ENCODE data around the gene CLTCL1.
A peak's percentile ranks its signal among the peaks of the same experiment; 100 is the strongest.

CLTCL1 gene

DNA sequence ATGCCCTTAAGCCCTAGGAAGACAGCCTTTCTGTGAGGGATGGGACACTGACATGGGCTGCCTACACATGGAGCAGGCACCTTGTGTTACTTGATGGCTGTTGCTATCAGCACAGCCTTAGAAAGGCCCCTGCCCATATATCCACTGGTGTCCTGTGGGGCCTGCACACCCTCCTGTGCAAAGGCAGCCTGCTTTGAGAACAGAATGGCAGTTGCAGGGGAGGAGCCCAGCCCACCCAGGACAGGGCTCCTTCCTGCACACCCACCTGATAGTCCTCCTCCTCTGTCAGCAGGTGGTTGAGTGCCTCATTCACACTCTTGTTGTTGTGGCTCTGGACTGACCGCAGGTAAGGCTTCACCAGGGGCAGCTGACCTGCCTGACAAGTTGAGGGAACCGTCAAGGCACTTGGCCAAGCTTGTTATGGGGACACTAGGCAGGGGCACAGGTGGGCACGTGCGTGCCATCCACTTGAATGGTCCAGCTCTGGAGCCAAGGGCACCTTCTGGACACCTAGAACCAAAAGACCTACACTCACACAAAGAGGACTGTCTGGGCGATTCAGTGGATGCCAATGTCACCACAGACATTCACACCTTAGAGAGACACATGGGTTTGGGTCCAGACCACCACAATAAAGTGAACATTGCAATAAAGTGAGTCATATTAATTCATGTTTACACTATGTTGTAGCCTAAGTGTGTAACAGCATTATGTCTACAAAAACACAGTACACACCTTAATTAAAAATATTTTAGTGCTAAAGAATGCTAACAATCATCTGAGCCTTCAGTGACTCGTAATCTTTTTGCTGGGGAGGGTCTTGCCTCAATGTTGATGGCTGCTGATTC is 103.6 kb downstream of the CLTCL1 start:
- no peaks in the 10 kb centered on the region for H3K4me1 Mint-ChIP-seq (ENCODE audit: low read depth)
- no peaks in the 10 kb centered on the region for H3K9me3 Mint-ChIP-seq (ENCODE audit: low read depth)
- H3K27ac Mint-ChIP-seq, result no peak overlapping the region
- H3K36me3 Mint-ChIP-seq, result no peaks in the 10 kb centered on the region
- H3K27me3 Mint-ChIP-seq, result no peaks in the 10 kb centered on the region
- no peak overlapping the region for H3K4me3 Mint-ChIP-seq

DNA sequence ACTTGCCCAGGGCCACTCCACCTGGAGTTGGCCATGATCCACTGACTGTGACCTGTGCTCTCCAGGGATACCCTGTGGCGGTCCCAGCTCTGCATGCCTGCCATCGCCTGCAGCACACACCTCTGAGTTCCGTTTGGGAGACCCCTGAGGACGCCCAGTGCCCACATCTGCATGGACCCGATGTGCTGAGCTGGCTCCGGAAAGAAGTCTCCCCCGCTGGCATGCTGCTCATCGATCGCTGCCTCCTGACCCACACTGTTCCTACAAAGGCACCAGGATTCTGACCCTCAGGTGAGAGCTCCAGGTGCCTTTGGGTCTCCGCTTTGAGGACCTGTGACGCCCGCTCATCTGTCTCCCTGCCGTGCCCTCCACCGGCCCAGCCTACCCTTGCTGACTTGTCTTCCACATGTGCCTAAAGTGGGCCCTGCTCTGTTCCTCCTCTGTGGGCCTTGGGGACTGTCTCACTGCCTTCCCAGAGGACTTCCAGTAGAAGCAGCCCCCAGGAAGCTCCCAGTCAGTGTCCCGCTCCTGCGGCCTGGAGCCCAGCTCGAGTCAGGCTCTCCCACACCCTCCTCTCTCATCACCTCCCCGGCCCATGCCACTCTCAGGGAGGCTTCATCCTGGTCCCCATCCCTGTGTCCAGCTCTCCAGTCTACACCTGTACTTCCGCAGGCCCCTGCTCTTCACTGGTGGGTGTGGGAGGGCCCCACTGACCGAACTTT is 107.1 kb downstream of the CLTCL1 start:
- no peaks in the 10 kb centered on the region for H3K36me3 Mint-ChIP-seq
- H3K9me3 Mint-ChIP-seq (ENCODE audit: low read depth), result no peaks in the 10 kb centered on the region
- H3K4me1 Mint-ChIP-seq (ENCODE audit: low read depth), result peaks cover 16% of the 10 kb centered on the region
- H3K27ac Mint-ChIP-seq, result no peak overlapping the region
- H3K4me3 Mint-ChIP-seq, result no peak overlapping the region
- no peaks in the 10 kb centered on the region for H3K27me3 Mint-ChIP-seq

DNA sequence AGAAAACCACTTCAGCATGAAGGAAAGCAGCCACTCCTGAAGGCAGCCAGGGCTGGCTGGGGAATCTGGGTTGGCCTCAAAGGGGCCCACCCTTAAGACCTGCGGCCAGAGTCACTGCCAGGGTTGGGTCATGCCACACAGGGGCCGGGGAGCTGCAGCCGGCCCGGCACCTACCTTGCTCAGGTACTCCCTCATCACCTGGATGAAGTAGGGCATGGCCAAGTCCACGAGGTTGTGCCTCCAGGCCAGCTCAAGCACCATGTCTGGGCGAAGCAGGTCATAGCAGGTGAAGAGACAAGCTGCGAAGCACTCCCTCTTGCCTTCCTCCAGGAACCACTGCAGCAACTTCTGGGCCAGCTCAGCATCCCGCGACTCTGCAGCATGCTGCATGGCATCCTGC is 108.3 kb downstream of the CLTCL1 start:
- Mint-ChIP-seq H3K4me3 (no peak overlapping the region), H3K27me3 (no peaks in the 10 kb centered on the region)

DNA sequence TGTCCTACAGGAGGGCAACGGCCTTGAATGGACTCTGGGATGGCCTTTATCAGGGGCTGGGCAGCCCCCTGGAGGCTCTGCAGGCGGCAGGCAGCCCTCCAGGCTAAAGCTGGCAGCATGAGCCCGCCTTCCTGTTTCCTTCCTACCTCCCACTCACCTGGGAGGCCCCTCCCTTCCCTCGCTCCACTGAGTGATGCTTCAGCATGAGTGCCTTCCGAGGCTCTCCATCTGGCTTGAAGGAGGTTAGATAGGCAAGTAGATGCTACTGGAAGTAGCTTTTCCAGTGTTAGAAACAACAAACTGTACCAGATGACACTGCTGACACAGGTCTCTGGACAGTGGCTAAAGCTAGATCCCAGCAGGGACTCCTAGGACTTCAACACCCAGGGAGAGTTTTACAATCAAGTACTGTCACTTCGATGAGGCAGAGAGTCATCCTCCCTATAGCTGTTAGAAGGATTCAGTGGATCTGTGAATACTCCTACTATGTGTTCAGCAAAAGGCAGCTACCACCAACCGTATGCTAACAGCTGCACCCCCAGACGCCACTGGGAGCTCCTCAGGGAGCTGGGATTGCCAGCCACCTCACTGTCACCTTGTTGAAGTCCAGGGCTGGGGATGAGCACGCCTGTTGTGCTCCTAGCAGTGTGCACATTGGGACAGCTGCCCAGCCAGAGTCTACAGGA is 108.9 kb downstream of the CLTCL1 start:
- Mint-ChIP-seq H3K4me3 (no peak overlapping the region), H3K27ac (no peak overlapping the region), H3K27me3 (no peaks in the 10 kb centered on the region), H3K9me3 (ENCODE audit: low read depth) (no peaks in the 10 kb centered on the region), H3K36me3 (no peaks in the 10 kb centered on the region), H3K4me1 (ENCODE audit: low read depth) (peaks cover 18% of the 10 kb centered on the region)

More for the DNA sequence above, 108.3 kb downstream of the CLTCL1 start:
- no peak overlapping the region for H3K27ac Mint-ChIP-seq
- H3K4me1 Mint-ChIP-seq (ENCODE audit: low read depth), result peaks cover 18% of the 10 kb centered on the region
- no peaks in the 10 kb centered on the region for H3K9me3 Mint-ChIP-seq (ENCODE audit: low read depth)
- no peaks in the 10 kb centered on the region for H3K36me3 Mint-ChIP-seq

DNA sequence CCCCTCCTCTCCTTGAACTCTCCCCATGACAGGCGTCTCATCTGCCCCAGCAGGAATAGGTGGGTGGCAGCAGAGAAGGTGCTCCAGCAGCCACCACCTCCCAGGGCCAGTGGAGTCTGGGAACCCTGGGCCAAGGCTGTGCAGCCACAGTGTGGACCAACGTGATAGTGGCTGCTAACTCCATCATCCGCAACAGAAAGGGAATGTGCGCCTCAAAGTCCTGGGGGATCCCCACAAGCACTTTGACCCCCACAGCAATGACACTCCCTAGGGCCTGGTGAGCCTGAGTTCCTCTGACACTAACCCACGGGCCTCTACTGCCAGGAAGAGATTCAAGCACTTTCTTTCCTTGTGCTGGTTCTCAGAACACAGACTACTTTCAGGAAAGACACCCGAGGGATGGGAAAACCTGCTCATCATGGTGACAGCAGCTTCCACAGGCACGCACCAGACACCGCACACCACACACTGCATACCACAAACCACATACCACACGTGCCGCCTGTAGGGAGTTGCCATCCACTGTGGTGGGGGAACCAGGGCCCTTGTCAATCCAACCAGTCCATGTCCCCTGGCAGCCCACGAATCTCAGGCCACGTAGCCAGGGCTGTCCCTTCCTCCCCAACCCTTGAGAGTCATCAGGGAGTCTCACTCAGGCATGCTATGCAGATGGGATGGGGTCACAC is 109.6 kb downstream of the CLTCL1 start:
- H3K27me3 Mint-ChIP-seq, result no peaks in the 10 kb centered on the region
- H3K36me3 Mint-ChIP-seq, result no peaks in the 10 kb centered on the region
- H3K27ac Mint-ChIP-seq, result peak overlapping the region; percentile 16
- H3K4me3 Mint-ChIP-seq, result no peak overlapping the region
- H3K9me3 Mint-ChIP-seq (ENCODE audit: low read depth), result no peaks in the 10 kb centered on the region
- peaks cover 18% of the 10 kb centered on the region for H3K4me1 Mint-ChIP-seq (ENCODE audit: low read depth)

DNA sequence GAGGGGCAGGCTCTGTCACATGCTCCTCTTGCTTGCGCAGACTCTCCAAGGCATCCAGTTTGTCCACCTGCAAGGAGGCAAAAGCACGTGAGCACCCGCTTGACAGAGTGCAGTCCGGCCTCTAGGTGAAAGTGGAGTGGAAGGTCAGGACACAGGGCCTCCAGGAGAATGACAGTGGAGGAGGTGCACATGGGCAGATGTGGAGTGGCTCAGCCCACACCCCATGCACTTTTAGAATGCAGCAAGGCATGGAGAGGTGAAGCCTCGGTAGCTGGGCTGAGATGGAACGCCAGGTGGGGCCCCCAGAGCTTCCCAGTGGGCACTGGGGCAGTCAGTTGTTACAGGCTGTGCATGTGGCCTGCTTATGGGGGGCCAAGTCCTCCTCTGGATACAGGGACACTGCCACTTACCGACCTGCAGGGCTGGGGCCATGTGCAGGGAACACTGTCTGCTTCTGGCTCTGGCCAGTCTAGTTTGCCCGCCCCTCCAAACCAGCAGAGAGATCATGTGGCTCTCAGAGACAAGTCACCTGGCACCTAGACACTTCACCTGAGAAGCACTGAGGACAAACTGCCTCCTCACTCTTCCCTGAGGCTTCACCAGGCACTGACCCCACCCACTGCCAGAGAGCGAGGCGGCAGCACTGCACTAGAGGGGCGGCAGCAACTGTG is 110.6 kb downstream of the CLTCL1 start:
- H3K4me1 Mint-ChIP-seq (ENCODE audit: low read depth), result peaks cover 18% of the 10 kb centered on the region
- H3K9me3 Mint-ChIP-seq (ENCODE audit: low read depth), result no peaks in the 10 kb centered on the region
- H3K36me3 Mint-ChIP-seq, result no peaks in the 10 kb centered on the region
- H3K27me3 Mint-ChIP-seq, result no peaks in the 10 kb centered on the region
- H3K27ac Mint-ChIP-seq, result no peak overlapping the region
- H3K4me3 Mint-ChIP-seq, result no peak overlapping the region

DNA sequence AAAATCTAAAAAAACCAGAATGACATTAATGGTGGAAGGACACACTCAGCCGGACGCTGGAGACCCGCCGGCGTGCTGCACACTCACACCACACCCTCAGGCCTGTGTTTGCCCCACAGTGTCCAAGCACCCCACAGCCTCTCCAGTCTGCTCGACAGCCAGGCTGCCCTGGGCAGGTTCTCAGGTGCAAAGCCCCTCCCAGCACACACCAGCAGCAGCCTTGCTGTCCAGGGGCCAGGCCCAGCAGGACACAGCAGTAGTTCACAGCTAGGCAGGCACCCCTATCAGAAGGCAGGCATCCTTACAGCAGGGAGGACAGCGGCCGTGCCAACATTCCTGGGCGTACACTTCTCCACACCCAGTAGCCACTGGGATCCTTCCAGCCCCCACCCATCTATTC is 111.3 kb downstream of the CLTCL1 start:
- Mint-ChIP-seq H3K4me3 (no peak overlapping the region), H3K36me3 (no peaks in the 10 kb centered on the region), H3K4me1 (ENCODE audit: low read depth) (peaks cover 18% of the 10 kb centered on the region), H3K27ac (no peak overlapping the region), H3K9me3 (ENCODE audit: low read depth) (no peaks in the 10 kb centered on the region), H3K27me3 (no peaks in the 10 kb centered on the region)

DNA sequence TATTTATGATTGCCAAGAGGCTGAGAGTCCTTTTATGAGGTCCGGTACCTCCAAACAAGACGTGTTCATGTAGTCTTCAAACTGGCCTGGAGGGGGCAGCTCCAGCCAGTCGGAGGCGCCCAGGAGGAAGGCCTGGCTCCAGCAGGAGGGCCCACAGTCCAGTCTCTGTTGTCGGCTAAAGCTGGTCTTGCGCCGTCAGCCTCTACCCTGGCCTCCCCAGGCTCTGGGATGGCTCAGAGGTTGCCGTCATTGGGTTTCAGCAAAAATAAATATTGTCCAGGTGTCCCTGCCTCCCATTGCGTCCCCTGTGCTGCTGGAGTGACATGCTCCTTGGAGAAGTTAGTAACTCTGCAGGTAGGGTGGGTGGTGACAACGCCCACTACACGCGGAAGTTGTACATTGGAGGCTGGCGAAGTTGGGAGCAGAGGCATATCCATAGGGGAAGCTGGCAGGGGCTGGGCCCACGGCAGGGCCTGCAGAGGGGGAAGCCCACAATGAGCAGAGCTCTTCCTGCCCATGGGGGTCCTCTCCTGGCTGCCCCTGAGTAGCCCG is 111.9 kb downstream of the CLTCL1 start:
- no peaks in the 10 kb centered on the region for H3K36me3 Mint-ChIP-seq
- H3K9me3 Mint-ChIP-seq (ENCODE audit: low read depth), result no peaks in the 10 kb centered on the region
- no peaks in the 10 kb centered on the region for H3K27me3 Mint-ChIP-seq
- peak overlapping the region; percentile 69 for H3K27ac Mint-ChIP-seq
- peaks cover 19% of the 10 kb centered on the region for H3K4me1 Mint-ChIP-seq (ENCODE audit: low read depth)
- H3K4me3 Mint-ChIP-seq, result peak overlapping the region; percentile 86

DNA sequence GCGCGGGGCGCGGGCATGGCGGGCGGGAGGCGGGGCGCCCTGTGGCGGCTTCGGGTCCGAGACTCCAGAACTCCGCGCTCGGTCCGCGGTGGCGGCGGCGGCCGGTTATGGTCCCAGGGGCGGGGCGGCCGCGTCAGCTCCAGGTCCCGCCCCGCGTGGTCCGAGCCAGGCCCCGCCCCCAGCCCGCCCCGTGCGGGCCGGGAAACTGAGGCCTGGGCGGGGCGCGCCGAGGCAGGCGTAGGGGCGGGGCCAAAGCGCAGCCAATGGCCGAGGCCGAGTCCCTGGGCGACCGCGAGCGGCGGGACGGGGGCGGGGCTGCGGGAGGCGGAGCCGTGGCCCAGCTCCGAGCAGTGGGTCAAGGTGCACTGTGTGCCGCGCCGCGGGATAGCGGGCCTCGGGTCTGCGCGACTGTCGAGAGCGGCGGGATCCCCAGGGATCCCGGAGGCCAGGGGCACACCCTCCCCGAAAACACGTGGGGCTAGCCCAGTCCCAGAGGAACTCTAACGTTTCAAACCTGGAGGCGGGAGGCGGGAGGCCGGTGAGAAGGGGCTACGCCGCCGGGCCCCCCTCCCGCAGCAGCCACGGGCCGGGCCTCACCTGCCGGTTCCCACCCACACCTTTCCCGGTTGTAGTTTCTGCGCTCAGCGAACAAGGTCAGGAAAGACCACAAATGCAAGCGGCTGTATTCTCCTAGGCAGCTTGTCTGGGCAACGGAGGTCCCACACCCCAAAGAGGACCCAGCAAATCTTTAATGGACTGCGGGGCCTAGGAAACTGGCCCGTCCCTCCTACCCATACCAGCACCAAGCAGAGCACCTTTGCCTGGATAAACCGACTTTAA is 112.6 kb downstream of the CLTCL1 start, which contains the start of gene SLC25A1:
TSS of gene SLC25A1 (minus strand) at position 80 of the 840 bp plus-strand sequence. CDS start at position 17, 63 bp downstream.
- Mint-ChIP-seq H3K4me3 (peak within 1 kb of the TSS; percentile 86), H3K27me3 (no peaks in the 10 kb centered on the region), H3K27ac (peak within 1 kb of the TSS; percentile 69), H3K4me1 (ENCODE audit: low read depth) (peaks cover 20% of the 10 kb centered on the region), H3K9me3 (ENCODE audit: low read depth) (no peaks in the 10 kb centered on the region), H3K36me3 (no peaks in the 10 kb centered on the region)

DNA sequence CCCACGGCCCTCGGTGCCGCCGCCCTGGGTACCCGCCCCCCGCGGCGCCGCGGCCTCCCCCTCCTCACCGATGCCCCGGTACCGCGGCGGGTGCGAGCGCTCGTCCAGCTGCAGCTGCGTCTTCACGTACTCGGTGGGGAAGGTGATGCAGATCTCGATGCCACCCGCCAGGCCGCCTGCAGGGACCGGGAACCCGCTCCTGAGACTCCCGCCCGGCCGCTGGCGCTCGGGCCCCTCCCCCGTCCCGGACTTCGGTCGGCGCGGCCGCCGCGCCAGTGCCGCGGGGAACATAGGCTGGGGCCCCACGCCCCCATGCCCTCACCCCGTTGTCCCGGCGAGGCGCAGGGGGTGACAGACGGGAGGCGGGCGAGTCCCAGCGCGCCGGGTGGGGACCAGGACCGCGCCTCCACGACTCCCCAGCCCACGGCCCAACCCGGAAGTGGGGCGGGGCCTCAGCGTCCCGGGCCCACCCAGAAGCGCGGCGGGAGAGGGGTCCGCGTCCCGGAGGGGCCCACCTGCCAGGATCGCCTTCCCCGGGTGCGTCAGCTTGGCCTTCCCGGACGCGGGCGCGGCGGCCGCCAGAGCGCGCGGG is 113.4 kb downstream of the CLTCL1 start:
- no peaks in the 10 kb centered on the region for H3K27me3 Mint-ChIP-seq
- H3K4me3 Mint-ChIP-seq, result peak overlapping the region; percentile 49
- peaks cover 26% of the 10 kb centered on the region for H3K4me1 Mint-ChIP-seq (ENCODE audit: low read depth)
- no peaks in the 10 kb centered on the region for H3K36me3 Mint-ChIP-seq
- no peak overlapping the region for H3K27ac Mint-ChIP-seq
- no peaks in the 10 kb centered on the region for H3K9me3 Mint-ChIP-seq (ENCODE audit: low read depth)

DNA sequence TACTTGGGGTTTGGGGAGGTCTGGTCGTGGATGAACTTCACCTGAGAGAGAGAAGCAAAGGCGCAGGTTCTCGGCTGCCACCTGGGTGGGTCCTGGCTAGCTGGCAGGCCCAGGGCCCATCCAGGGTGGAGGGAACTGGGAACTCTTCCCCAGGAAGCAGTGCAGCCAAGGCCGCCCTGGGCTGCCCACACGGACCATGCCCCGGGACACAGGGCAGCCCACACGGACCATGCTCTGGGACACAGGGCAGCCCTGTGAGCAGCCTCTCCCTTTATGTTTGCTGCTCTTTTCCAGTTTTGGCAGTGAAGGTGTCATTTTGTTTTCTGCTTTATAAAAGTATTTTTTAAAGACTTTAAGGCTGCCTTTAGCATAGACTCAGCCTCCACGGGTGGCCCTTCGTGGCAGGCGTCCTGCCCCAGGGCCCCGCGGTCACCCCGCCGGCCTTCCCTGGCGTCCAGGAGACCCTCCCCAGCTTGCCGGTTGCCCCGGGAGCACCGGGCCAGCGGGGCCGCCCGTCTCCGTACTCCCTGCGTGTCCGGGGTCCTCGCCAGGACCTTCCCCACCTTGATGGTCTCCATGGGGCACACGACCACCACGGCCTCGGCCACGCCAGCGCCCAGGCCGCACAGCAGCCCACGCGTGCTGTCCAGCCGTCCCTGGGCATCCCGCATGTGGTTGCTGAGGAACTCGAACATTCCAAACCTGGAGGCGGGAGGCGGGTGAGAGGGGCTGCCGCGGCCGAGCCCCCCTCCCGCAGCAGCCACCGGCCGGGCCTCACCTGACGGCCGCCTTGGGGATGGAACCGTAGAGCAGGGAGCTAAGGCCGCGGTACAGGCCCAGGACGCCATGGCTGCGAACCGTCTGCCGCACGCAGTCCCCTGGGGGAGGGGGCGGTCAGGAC is 114.1 kb downstream of the CLTCL1 start:
- Mint-ChIP-seq H3K36me3 (peaks cover 3% of the 10 kb centered on the region), H3K27me3 (no peaks in the 10 kb centered on the region), H3K4me3 (peak overlapping the region; percentile 76), H3K9me3 (ENCODE audit: low read depth) (no peaks in the 10 kb centered on the region), H3K4me1 (ENCODE audit: low read depth) (peaks cover 30% of the 10 kb centered on the region), H3K27ac (no peak overlapping the region)

DNA sequence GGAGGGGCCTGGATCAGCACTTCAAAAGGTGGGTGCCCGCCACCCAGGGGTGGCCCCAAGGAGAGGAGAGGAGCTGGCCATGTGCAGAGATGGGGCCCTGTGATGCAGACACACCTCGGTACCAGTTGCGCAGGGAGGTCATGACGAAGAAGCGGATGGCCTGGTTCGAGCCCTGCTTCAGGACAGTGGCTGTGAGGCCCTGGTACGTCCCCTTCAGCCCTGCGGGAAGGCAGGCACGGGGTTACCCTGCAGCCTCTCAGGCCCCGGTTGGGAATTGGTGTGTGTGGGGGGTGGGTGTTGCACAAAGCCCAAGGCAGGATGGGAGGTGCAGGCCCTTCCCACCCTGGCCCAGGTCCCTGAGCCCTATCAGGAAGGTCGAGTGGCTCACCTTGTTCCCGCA is 114.8 kb downstream of the CLTCL1 start:
- Mint-ChIP-seq H3K27me3 (no peaks in the 10 kb centered on the region), H3K4me1 (ENCODE audit: low read depth) (peaks cover 25% of the 10 kb centered on the region), H3K9me3 (ENCODE audit: low read depth) (no peaks in the 10 kb centered on the region), H3K36me3 (peaks cover 3% of the 10 kb centered on the region), H3K4me3 (peak overlapping the region; percentile 73), H3K27ac (no peak overlapping the region)

Data from activated naive CD8-positive, alpha-beta T cell (primary cell).